ENCODE results near the gene ZNF764.

DNA sequence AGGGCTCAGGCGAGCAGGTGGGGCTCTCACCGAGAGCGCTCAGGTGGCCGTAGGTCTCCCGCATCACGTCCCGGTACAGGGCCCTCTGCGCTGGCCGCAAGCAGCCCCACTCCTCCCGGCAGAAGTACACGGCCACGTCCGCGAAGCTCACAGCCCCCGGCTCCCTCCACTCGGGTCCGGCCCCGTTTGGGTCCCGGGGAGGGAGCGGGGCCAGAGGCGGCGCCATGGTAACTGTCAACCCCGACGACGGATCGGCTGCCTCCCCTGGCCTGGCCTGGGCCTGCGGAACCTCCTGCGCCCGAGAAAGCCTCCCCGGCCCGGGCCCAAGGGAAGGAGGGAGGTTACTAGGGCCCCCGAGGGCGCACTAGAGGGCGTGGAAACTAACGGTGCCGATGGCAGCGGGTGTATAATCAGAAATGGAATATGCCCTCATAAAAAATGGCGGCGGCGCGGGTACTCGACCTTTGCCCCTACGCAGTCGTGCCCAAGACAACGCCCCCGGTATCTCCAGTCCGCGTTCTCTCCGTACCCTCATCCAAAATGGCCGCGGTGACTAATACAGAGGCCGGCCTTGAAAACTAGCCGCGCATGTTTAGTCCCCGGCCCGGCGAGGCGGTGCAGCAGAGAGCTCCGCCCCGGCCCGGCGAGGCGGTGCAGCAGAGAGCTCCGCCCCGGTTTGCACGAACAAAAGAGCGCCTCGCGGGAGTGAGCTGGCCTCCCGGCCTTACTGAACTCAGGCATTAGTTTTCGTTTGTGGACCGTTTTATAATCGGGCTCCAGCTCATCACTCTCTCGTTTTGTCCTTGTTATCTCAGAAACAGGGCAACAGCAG lies at the start of gene ZNF764:
- TF ChIP-seq CTCF (IDR thresholded peaks at IDR 0.05), result no peak
- TF ChIP-seq EZH2 (IDR thresholded peaks at IDR 0.05), result no peak
- TF ChIP-seq EZH2phosphoT487 (IDR thresholded peaks at IDR 0.05), result no peak
